Activated CD8-positive, alpha-beta T cell treated with anti-CD3 and anti-CD28 coated beads, Interleukin-2, amount 10 ng/mL, durations not matched to agents 7 days and 5 days (primary cell): Measurements from ENCODE around the gene WDR90. TPM values are rescaled to one million over a fixed set of nuclear protein-coding genes. Genes with fewer than 3 reads are reported as not detected.

ENCODE experiments used
- ATAC-seq: fragments of 150-1000 bp; cut with Tn5 transposase; one replicate; pipeline ENCODE4 v1.10.0; 2021; ENCODE audit warnings: moderate library complexity
- CTCF ChIA-PET: fragments of 350-600 bp; sonication (Branson Sonifier 250); formaldehyde crosslinking; loops from one replicate; lab custom pipeline; 2021; ENCODE audit warnings: antibody characterized with exemption; lab: Charles Lee
- POLR2A ChIA-PET: fragments of 350-600 bp; sonication (Branson Sonifier 250); formaldehyde crosslinking; loops from one replicate; lab custom pipeline; 2021; ENCODE audit warnings: antibody characterized with exemption; lab: Charles Lee
- DNase-seq: peaks from one replicate; pipeline ENCODE4 v3.0.0-alpha.2; 2020
- H3K27ac Mint-ChIP-seq: one replicate; pipeline ENCODE4 v1.8.0; 2021; ENCODE audit warnings: mild to moderate bottlenecking, mixed read lengths
- H3K27me3 Mint-ChIP-seq: one replicate; pipeline ENCODE4 v1.8.0; 2021; ENCODE audit warnings: low read depth, mixed read lengths
- H3K36me3 Mint-ChIP-seq: one replicate; pipeline ENCODE4 v1.8.0; 2021; ENCODE audit warnings: low read depth, mixed read lengths
- H3K4me1 Mint-ChIP-seq: one replicate; pipeline ENCODE4 v1.8.0; 2021; ENCODE audit warnings: low read depth, mixed read lengths
- H3K4me3 Mint-ChIP-seq: one replicate; pipeline ENCODE4 v1.8.0; 2021; ENCODE audit warnings: mild to moderate bottlenecking, mixed read lengths
- H3K9me3 Mint-ChIP-seq: one replicate; pipeline ENCODE4 v1.8.0; 2022; ENCODE audit warnings: mixed read lengths; ENCODE audit not compliant: insufficient read depth
- total RNA-seq, 2 experiments: library from RNA; stranded (reverse); gene quantifications; one replicate each; pipeline ENCODE4 v1.2.3, GENCODE V29; 2021

WDR90 gene
- total RNA-seq, 2 experiments from 2014 or later = 96.8 to 106 TPM

DNA sequence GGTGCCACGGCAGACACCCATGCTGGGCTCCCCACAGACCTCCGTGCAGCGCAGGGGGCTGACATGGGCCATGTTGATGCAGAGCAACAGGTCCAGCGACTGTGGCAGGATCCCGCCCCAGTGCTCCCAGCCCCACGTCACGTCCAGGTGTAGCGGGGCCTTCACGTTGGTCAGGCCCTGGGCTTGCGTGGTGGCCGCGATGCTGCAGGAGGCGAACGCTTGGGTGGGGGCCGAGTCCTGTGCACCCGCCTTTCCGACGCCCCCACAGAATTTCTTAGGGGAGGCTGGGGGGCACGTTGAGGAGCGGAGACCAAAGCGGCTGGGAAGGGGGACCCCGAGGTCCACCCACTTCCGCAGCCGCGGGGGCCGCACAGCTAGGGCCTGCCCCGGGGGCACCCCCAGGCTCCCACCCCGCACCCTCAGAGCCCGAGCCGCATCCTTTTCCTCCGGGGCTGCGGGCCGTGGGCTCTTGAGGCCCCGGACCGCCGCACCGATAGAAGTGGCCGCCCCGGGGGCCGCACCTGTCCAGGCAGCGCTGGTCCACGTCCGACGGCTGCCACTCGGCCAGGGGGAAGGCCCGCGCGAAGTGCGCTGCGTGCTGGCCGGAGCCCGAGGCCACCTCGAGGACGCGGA is 13.5 kb upstream of the WDR90 start:
- ATAC-seq = peak; percentile 2
- H3K27me3 Mint-ChIP-seq = peaks cover 2% of the 10 kb centered on the region

DNA sequence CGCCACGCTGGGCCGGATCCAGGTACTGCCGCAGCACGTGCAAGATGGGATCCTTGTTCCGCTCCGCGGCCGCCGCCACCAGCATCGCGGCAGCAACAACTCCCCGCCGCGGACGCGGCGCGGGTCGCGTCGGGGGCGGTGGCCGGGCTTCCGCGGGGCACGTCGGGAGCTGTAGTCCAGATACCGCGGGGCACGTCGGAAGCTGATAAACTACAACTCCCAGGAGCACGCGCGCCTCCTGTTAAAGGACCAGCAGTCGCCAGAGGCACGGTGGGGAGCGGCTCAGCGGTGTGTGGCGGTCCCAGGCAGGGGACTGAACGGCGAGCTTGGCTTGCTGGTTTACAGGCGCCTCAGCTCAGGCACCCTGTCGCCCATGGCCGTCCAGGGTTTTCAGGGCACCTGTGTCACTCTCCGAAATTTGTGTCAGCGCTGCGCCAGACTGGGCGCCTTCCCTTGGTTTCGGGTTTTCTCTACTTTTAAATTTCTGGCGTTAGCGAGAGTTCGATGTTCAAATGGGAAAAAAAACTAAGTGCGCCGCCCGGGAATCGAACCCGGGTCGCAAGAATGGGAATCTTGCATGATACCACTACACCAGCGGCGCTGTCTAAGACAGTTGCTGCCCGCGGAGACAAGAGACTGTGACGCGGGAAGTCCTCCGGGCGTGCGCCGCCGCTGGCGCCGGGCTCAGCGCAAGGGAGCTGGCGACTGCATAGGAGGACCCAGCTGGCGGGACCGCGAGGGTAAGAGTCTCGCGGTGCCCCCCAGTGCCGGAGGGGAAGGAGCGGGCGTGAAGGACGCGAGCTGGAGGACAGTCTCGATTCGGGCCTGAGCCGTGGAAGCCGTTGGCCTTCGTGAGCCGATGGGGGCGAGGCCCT is 12.7 kb upstream of the WDR90 start, which contains the start of gene METTL26:
METTL26 (minus strand) TSS at position 100 of the 875 bp plus-strand sequence; CDS start at position 85, 15 bp downstream.
- peak within 1 kb of the TSS; percentile 90 for H3K4me3 Mint-ChIP-seq
- H3K27me3 Mint-ChIP-seq = peaks cover 2% of the 10 kb centered on the region
- H3K27ac Mint-ChIP-seq = peak within 1 kb of the TSS; percentile 88
- H3K9me3 Mint-ChIP-seq = no peaks in the 10 kb centered on the region
- POLR2A ChIA-PET = interaction anchor here (0.6 to 1.2 kb wide), 6 partner anchors 43 to 499 kb away, joined by 3 to 4 read pairs (median 3); partner anchors contain the start of genes CAPN15 and STUB1
- DNase-seq (peak; percentile 96), ATAC-seq (peak; percentile 86)
- peaks cover 10% of the 10 kb centered on the region for H3K4me1 Mint-ChIP-seq
- peaks cover 3% of the 10 kb centered on the region for H3K36me3 Mint-ChIP-seq
- CTCF ChIA-PET = interaction anchor here (0.7 to 2.7 kb wide), 5 partner anchors 12 to 71 kb away, joined by 3 to 16 read pairs (median 3); partner anchors contain the start of gene WDR90

More for the DNA sequence above, 13.5 kb upstream of the WDR90 start:
- Mint-ChIP-seq H3K4me1 (peaks cover 10% of the 10 kb centered on the region), H3K9me3 (no peaks in the 10 kb centered on the region), H3K4me3 (peak overlapping the region; percentile 90), H3K36me3 (peaks cover 3% of the 10 kb centered on the region), H3K27ac (peak overlapping the region; percentile 39)
- ChIA-PET POLR2A (interaction anchor here (0.8 to 1.2 kb wide), 4 partner anchors 45 to 108 kb away, joined by 3 to 4 read pairs (median 3); partner anchors contain the start of genes CAPN15 and STUB1), CTCF (interaction anchor here (1.0 to 2.7 kb wide), 3 partner anchors 13 to 70 kb away, joined by 3 to 16 read pairs (median 3); partner anchors contain the start of gene WDR90)
- no peak for DNase-seq

DNA sequence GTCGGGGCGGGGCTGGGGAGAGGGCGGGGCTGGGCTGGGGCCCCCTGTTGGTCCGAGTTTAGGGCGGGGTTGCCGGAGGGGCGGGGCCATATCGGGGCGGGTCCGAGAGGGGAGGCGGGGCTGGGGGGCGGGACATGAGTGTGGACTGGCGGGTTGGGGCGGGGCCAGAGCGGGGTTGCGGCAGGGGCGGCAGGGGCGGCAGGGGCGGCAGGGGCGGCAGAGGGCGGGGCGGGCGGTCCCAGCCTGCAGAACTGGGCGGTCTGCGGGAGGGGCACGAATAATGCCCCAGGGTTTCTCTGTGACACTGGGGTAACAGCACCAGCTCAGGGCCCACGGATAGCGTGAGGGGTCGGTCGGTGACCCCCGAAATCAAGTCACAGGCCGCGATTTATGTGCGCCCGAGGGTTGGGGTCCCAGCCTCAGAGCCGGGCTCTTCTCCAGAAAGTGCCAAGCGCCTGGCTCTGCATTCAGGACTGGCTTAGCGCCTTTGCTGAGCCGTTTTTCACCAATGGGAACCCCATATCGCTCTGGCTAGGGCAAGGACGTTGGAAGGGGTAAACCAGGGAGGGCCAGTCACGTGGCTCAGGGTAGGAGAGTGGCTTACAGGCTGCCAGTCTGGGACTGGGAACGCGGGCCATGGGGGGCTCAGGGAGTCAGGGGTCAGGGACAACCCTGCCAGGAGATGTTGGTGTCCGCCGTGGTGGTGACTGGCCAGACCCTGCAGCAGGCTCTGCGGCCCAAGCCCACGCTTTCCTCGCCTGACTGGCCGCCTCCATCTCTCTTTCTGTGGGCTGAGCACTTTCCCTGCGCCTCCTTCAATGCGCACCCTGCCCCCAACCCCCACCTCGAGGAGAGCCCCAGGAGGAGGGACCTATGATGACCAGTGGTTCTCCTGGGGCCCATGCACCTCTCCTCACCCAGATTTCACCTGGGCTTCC is 11.8 kb upstream of the WDR90 start:
- H3K4me1 Mint-ChIP-seq = peaks cover 10% of the 10 kb centered on the region
- ChIA-PET CTCF (interaction anchor here (1.2 to 2.7 kb wide), 3 partner anchors 11 to 72 kb away, joined by 3 to 16 read pairs (median 3); partner anchors contain the start of gene WDR90), POLR2A (interaction anchor here (1.1 kb wide), 1 partner anchor 42 kb away, joined by 3 read pairs; no protein-coding TSS in a partner anchor)
- H3K4me3 Mint-ChIP-seq = peak overlapping the region; percentile 90
- ATAC-seq = peak; percentile 16
- DNase-seq = peak; percentile 92
- peaks cover 2% of the 10 kb centered on the region for H3K27me3 Mint-ChIP-seq
- H3K36me3 Mint-ChIP-seq = peaks cover 3% of the 10 kb centered on the region
- H3K27ac Mint-ChIP-seq = peak overlapping the region; percentile 88
- H3K9me3 Mint-ChIP-seq = no peaks in the 10 kb centered on the region

DNA sequence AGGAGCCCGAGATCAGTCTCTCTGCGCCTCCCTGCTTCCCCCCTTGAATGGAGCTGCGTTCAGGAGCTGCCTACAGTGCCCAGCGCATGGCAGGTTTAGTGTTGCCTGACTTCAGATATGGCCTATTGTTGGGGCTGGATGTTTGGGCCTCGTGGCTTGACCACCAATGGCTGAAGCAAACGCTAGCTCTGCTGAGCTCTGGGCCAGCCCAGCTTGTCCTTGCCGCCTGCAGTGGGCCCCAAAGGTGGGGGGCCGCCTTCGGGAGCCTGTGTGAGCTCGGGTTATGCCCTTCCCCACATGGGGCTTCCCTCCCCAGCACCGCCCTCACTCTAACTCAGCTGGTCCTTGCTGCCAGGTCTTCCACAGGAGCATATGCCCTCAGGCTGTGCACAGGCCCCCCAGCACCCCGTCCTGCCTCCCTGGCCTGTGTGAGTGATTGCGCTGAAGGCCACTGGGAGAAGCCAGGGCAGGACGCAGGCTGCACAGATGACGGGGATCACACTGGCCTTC is 11.1 kb upstream of the WDR90 start:
- Mint-ChIP-seq H3K27me3 (peaks cover 2% of the 10 kb centered on the region), H3K9me3 (no peaks in the 10 kb centered on the region), H3K36me3 (peaks cover 3% of the 10 kb centered on the region), H3K27ac (no peak overlapping the region), H3K4me3 (no peak overlapping the region), H3K4me1 (peaks cover 16% of the 10 kb centered on the region)
- ChIA-PET CTCF (interaction anchor here (2.7 kb wide), 1 partner anchor 10 kb away, joined by 16 read pairs; the partner anchor contains the start of gene WDR90), POLR2A (no interaction called here)
- ATAC-seq = no peak
- DNase-seq = no peak

DNA sequence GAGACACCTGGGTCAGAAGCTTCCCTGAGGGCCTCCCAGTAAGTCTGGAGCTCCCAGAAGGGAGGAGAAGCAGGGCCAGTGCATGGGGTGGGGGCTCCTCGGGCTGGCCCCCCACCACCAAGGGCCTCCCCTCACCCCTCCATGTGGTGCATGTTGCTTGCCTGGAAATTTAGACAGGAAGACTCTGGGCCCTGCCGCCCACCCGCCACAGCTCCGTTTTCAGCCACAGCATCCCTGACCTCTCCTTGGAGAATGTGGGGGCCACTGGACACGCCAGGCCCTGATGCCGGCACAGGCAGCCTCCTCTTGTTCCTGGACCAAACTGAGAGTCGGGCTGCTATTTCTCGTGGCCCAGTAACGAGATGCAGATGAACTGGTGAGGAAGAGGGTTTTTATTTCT is 10.3 kb upstream of the WDR90 start:
- CTCF ChIA-PET = no interaction called here
- ATAC-seq (no peak), DNase-seq (no peak)
- POLR2A ChIA-PET = no interaction called here
- H3K36me3 Mint-ChIP-seq = peaks cover 6% of the 10 kb centered on the region
- no peak overlapping the region for H3K4me3 Mint-ChIP-seq
- H3K4me1 Mint-ChIP-seq = peaks cover 21% of the 10 kb centered on the region
- H3K9me3 Mint-ChIP-seq = no peaks in the 10 kb centered on the region
- H3K27ac Mint-ChIP-seq = no peak overlapping the region
- peaks cover 2% of the 10 kb centered on the region for H3K27me3 Mint-ChIP-seq

DNA sequence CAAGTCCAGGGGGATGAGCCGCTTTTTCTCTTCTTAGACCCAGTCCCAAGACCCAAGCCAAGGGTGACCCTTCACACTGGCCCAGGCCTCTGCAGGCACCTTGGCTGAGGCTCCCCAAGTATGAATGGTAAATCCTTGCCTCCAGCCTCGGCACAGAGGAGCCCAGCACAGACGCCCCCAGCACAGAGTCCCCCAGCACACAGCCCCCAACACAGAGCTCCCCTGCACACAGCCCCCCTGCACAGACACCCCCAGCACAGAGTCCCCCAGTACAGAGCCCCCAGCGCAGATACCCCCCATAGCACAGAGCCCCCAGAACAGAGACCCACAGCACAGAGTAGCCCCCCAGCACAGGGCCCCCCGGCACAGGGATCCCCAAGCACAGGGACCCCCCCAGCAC is 8.6 kb upstream of the WDR90 start:
- Mint-ChIP-seq H3K27me3 (peaks cover 2% of the 10 kb centered on the region), H3K9me3 (no peaks in the 10 kb centered on the region), H3K4me3 (peak overlapping the region; percentile 42), H3K27ac (no peak overlapping the region), H3K4me1 (peaks cover 17% of the 10 kb centered on the region), H3K36me3 (peaks cover 12% of the 10 kb centered on the region)
- ATAC-seq = no peak
- ChIA-PET CTCF (no interaction called here), POLR2A (no interaction called here)
- DNase-seq = no peak

DNA sequence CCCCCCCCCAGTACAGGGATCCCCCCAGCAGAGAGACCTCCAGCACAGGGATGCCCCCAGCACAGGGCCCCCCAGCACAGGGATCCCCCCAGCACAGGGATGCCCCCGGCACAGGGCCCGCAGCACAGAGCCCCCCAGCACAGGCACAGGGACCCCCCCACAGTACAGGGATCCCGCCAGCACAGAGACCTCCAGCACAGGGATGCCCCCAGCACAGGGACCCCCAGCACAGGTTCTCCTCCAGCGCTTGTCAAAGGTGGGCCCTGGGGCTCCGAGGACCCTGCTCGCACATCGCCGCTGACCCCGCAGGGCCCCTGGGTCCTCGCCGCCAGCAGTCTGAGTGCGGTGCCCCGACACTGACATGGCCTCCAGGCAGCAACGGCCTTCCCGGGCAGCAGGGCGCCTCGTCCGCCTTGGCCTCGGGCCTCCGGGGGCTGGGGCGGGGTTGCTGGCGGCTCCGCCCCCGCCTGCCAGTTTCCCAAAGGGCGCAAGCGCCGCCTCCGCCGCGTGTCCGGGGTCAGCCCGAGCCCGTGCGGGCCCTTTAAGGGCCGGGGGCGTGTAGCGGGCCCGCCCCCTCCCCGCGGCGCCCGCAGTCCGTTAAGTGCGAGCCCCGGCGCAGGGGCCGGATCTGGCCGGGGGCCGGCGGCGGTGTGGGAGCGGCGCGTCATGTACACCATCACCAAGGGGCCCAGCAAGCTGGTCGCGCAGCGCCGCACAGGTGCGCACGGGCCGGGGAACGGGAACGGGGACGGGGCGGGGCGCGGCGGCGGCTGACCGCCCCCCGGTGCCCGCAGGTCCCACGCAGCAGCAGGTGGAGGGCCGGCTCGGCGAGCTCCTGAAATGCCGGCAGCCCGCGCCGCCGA is 7.6 kb upstream of the WDR90 start, which contains the start of gene MCRIP2:
MCRIP2 (plus strand) TSS at position 503 of the 863 bp plus-strand sequence; CDS start at position 667, 164 bp downstream.
- peak; percentile 76 for DNase-seq
- H3K4me1 Mint-ChIP-seq = peaks cover 15% of the 10 kb centered on the region
- peak within 1 kb of the TSS; percentile 67 for H3K27ac Mint-ChIP-seq
- H3K27me3 Mint-ChIP-seq = peaks cover 2% of the 10 kb centered on the region
- peak; percentile 66 for ATAC-seq
- ChIA-PET POLR2A (interaction anchor here (1.1 kb wide), 1 partner anchor 13 kb away, joined by 3 read pairs; no protein-coding TSS in a partner anchor), CTCF (no interaction called here)
- H3K4me3 Mint-ChIP-seq = peak within 1 kb of the TSS; percentile 70
- H3K36me3 Mint-ChIP-seq = peaks cover 12% of the 10 kb centered on the region
- H3K9me3 Mint-ChIP-seq = no peaks in the 10 kb centered on the region

DNA sequence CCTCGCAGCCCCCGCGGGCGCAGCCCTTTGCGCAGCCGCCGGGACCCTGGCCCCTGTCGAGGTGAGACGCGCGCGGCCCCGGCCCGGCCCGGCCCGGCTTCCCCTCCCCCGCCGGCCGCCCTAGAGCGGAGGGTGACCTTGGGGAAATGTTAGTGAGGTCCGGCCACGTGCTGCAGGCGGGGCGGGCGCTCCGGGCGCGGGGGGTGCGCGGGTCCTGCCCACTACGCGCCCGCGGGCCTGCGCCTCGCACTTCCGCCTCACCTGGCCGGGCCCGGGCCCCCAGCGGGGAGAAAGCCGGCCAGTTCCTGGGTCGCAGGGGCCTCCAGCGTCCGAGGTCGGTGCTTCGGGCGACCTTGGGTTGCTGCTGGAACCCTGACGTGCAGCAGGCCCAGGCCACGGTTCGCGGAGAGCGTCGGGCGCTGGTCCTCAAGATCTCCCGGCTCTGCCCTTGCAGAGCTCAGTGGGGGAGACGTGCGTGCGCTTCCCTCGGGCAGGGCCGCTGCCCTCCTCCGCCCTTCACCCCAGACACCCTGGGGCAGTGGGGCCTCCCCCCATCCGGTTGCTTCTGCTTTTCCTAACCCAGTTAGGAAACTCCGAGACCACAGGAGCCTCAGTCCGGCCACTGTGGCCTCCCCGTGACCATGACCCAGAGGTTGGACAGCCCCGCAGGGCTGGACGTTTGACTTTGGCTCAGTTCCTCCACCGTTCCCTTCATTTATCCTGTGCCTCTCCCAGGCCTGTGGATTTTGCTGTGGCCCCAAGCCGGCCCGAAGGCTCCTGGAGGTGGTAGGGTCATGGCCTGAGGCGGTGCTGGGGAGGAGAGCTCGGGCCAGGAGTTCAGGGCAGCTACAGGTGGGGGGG is 6.7 kb upstream of the WDR90 start:
- CTCF ChIA-PET = no interaction called here
- peaks cover 15% of the 10 kb centered on the region for H3K4me1 Mint-ChIP-seq
- H3K27ac Mint-ChIP-seq = peak overlapping the region; percentile 67
- H3K4me3 Mint-ChIP-seq = peak overlapping the region; percentile 70
- H3K9me3 Mint-ChIP-seq = no peaks in the 10 kb centered on the region
- H3K36me3 Mint-ChIP-seq = peaks cover 9% of the 10 kb centered on the region
- POLR2A ChIA-PET = interaction anchor here (0.9 to 1.1 kb wide), 2 partner anchors 12 to 53 kb away, joined by 3 to 4 read pairs; no protein-coding TSS in a partner anchor
- no peaks in the 10 kb centered on the region for H3K27me3 Mint-ChIP-seq
- ATAC-seq (peak; percentile 47), DNase-seq (peak; percentile 55)

DNA sequence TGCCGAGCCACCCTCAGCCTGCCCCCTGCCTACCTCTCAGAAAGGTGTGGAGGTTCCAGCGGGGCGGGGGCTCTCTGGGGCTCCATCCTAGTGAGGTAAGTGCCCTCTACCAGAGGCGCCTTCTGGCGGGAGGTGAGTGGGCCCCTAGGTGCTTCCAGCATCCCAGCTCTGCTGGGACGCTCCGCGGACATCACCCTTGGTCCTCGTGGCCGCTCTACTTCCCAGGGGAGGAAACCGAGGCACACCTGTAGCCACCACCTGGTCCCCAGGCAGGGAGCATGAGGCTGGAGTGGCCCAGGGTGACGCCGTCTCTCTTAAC is 6.2 kb upstream of the WDR90 start:
- H3K9me3 Mint-ChIP-seq = no peaks in the 10 kb centered on the region
- no peak overlapping the region for H3K27ac Mint-ChIP-seq
- no peak for ATAC-seq
- peaks cover 9% of the 10 kb centered on the region for H3K36me3 Mint-ChIP-seq
- no peaks in the 10 kb centered on the region for H3K27me3 Mint-ChIP-seq
- DNase-seq = no peak
- ChIA-PET POLR2A (interaction anchor here (0.9 kb wide), 1 partner anchor 52 kb away, joined by 4 read pairs; no protein-coding TSS in a partner anchor), CTCF (no interaction called here)
- peak overlapping the region; percentile 70 for H3K4me3 Mint-ChIP-seq
- peaks cover 17% of the 10 kb centered on the region for H3K4me1 Mint-ChIP-seq
